Endothelial cell of umbilical vein (primary cell): ENCODE measurements around the gene DNAJC27. TPM values are rescaled to one million over a fixed set of nuclear protein-coding genes. Genes with fewer than 3 reads are reported as not detected.

ENCODE experiments used
- BruUV-seq: library from RNA; stranded (reverse); fragments of 400-500 nt; replicated peaks from 2 replicates; lab custom pipeline; 2021; lab: Mats Ljungman, UMichigan
- CTCF ChIA-PET: fragments of 300-600, 350-600 bp; sonication (Branson Sonifier 250); formaldehyde crosslinking; loops from one replicate; lab custom pipeline; 2021; ENCODE audit warnings: antibody characterized with exemption, inconsistent platforms; lab: Charles Lee
- POLR2A ChIA-PET: fragments of 300-600, 350-600 bp; sonication (Branson Sonifier 250); formaldehyde crosslinking; loops from one replicate; lab custom pipeline; 2021; ENCODE audit warnings: antibody characterized with exemption, inconsistent platforms; lab: Charles Lee
- DNase-seq: peaks from one replicate; pipeline ENCODE4 v3.0.0-alpha.2; 2011; ENCODE audit warnings: low read depth, low spot score
- FAIRE-seq: peaks from 2 replicates; lab custom pipeline; 2011; peaks lifted over from hg19 to GRCh38; lab: Jason Lieb, UNC
- H2AFZ ChIP-seq: 2 replicates; pipeline ENCODE4 v1.6.0; 2012; ENCODE audit warnings: low read depth, low read length, control low read depth, inconsistent platforms
- H3K27ac ChIP-seq: 2 replicates; pipeline ENCODE4 v1.5.1; 2011; ENCODE audit warnings: low read depth, mild to moderate bottlenecking, control low read depth, low read length, moderate library complexity; ENCODE audit not compliant: insufficient read depth
- H3K27me3 ChIP-seq, 2 experiments: 2 replicates each; pipeline versions ENCODE4 v1.6.0 to v1.6.1; 2011; ENCODE audit warnings: low read length in 2 of 2, mixed read lengths in 1 of 2; ENCODE audit not compliant: control insufficient read depth in 2 of 2, insufficient read depth in 2 of 2
- H3K36me3 ChIP-seq, 2 experiments: 2 replicates in 1 of 2; 3 replicates in 1 of 2; pipeline ENCODE4 v1.5.1; 2011; ENCODE audit warnings: low read length in 2 of 2, mild to moderate bottlenecking in 1 of 2, moderate library complexity in 1 of 2; ENCODE audit not compliant: control insufficient read depth in 2 of 2, insufficient read depth in 2 of 2; ENCODE audit errors: extremely low read depth in 1 of 2
- H3K4me1 ChIP-seq: 3 replicates; pipeline ENCODE4 v1.5.1; 2011; ENCODE audit warnings: mild to moderate bottlenecking, low read length; ENCODE audit not compliant: control insufficient read depth, insufficient read depth; ENCODE audit errors: extremely low read depth
- H3K4me2 ChIP-seq: 2 replicates; pipeline ENCODE4 v1.6.1; 2011; ENCODE audit warnings: low read length, control low read depth, mixed read lengths; ENCODE audit not compliant: insufficient read depth
- H3K4me3 ChIP-seq, 3 experiments: fragments of 200-600 bp in 1 of 3; sonication (generic), shearing (Covaris generic) in 1 of 3; replicated peaks in 1 of 3; 2 replicates each; pipeline ENCODE4 v1.5.1; 2011 to 2016; ENCODE audit warnings: control low read depth in 3 of 3, low read length in 3 of 3, mild to moderate bottlenecking in 2 of 3, inconsistent platforms in 1 of 3, low read depth in 1 of 3, moderate library complexity in 1 of 3; ENCODE audit not compliant: insufficient read depth in 1 of 3
- H3K79me2 ChIP-seq: 2 replicates; pipeline ENCODE4 v1.6.0; 2012; ENCODE audit warnings: low read length, inconsistent platforms; ENCODE audit not compliant: control insufficient read depth, insufficient read depth
- H3K9ac ChIP-seq: replicated peaks from 2 replicates; pipeline ENCODE3; 2011; ENCODE audit warnings: low read length, control low read depth; ENCODE audit not compliant: insufficient read depth; ENCODE audit errors: extremely low read depth
- H3K9me1 ChIP-seq: replicated peaks from 3 replicates; pipeline ENCODE4 v1.6.0; 2011; ENCODE audit warnings: mild to moderate bottlenecking, low read length; ENCODE audit not compliant: control insufficient read depth, insufficient read depth; ENCODE audit errors: extremely low read depth
- H3K9me3 ChIP-seq: replicated peaks from 2 replicates; pipeline ENCODE4 v1.5.1; 2012; ENCODE audit warnings: low read length, inconsistent platforms; ENCODE audit not compliant: control insufficient read depth, insufficient read depth
- H4K20me1 ChIP-seq: replicated peaks from 2 replicates; pipeline ENCODE3; 2011; ENCODE audit warnings: mild to moderate bottlenecking, low read length; ENCODE audit not compliant: control insufficient read depth, insufficient read depth; ENCODE audit errors: extremely low read depth
- CTCF ChIP-seq, 2 donors: IDR thresholded peaks; 1 replicate in 1 of 2; 2 replicates in 1 of 2; pipeline ENCODE4 v1.5.1; 2011; ENCODE audit warnings: low read length in 2 of 2, mild to moderate bottlenecking in 2 of 2, moderate library complexity in 2 of 2, control low read depth in 1 of 2, inconsistent platforms in 1 of 2, low read depth in 1 of 2; ENCODE audit not compliant: insufficient read depth in 1 of 2; ENCODE audit errors: extremely low read depth in 1 of 2
- EZH2 ChIP-seq: IDR thresholded peaks from 2 replicates; pipeline ENCODE4 v1.6.1; 2012; ENCODE audit warnings: borderline replicate concordance, low read depth, mild to moderate bottlenecking, moderate library complexity, low read length, inconsistent platforms; ENCODE audit not compliant: severe bottlenecking
- FOS ChIP-seq: IDR thresholded peaks from 2 replicates; pipeline ENCODE4 v1.6.1; 2011; ENCODE audit warnings: mild to moderate bottlenecking, low read length, moderate library complexity, borderline replicate concordance; ENCODE audit not compliant: insufficient read depth
- GATA2 ChIP-seq: IDR thresholded peaks from 2 replicates; pipeline ENCODE4 v1.7.0; 2011; ENCODE audit warnings: low read depth, mild to moderate bottlenecking, moderate library complexity, mixed read lengths, low read length; ENCODE audit not compliant: insufficient read length, insufficient read depth
- JUN ChIP-seq: IDR thresholded peaks from 2 replicates; pipeline ENCODE4 v1.6.1; 2011; ENCODE audit warnings: borderline replicate concordance, low read depth; ENCODE audit not compliant: insufficient read length, insufficient read depth
- MYC ChIP-seq: IDR thresholded peaks from one replicate; pipeline ENCODE4 v1.6.1; 2011; ENCODE audit warnings: mild to moderate bottlenecking, low read depth, low read length
- POLR2A ChIP-seq: IDR thresholded peaks from 2 replicates; pipeline ENCODE4 v1.6.1; 2012; ENCODE audit warnings: low read depth, mild to moderate bottlenecking, control low read depth, low read length
- POLR2AphosphoS5 ChIP-seq: IDR thresholded peaks from 2 replicates; pipeline ENCODE4 v1.6.1; 2012; ENCODE audit warnings: low read depth, mild to moderate bottlenecking, control low read depth, low read length, moderate library complexity; ENCODE audit not compliant: insufficient read depth
- dilution Hi-C: fragments of 300-500 bp; cut with MboI; formaldehyde crosslinking; loops from one replicate; pipeline ENCODE4 v1.15.0; 2019; ENCODE audit warnings: low sequenced_read_pairs; ENCODE audit not compliant: extremely low pct_ligation_motif_present
- intact Hi-C: fragments of 100-400 bp; cut with micrococcal nuclease; formaldehyde crosslinking; loops from one replicate; pipeline ENCODE4 v1.10.0; 2022
- polyA plus RNA-seq, 4 experiments: library from polyadenylated mRNA; depleted of rRNA in 3 of 4; stranded (reverse) in 3 of 4; unstranded in 1 of 4; fragments of >200 nt; gene quantifications; 2 replicates each; pipeline versions ENCODE4 v1.2.1 to v1.2.3, GENCODE V29; 2011 to 2012; ENCODE audit warnings: missing spikeins in 1 of 4
- total RNA-seq: library from RNA; stranded (reverse); gene quantifications from 2 replicates; pipeline ENCODE4 v1.2.3, GENCODE V29; 2021
- TF ChIP-seq, protein P1 (sequence below): IDR thresholded peaks from 2 replicates; pipeline ENCODE4 v1.6.1; 2011; ENCODE audit not compliant: insufficient read depth, insufficient read length

Gene DNAJC27
- total and polyA plus RNA-seq, 2 donors (not counting 3 experiments of a cell fraction or from before 2014, with no cell fraction given), result 1.3 to 3.2 TPM

GRCh38 chr2:24959761-24960160 is 12.0 kb downstream of the DNAJC27 start:
- intact Hi-C loops, result no loop called here
- FAIRE-seq, result no peak
- no peaks in the 10 kb centered on the region for H3K27me3 ChIP-seq
- BruUV-seq, result no TSS peak
- TF ChIP-seq FOS (no peak), EZH2 (no peak), MYC (no peak), GATA2 (no peak), POLR2AphosphoS5 (no peak), JUN (no peak), POLR2A (no peak), CTCF (IDR thresholded peaks at IDR 0.05; ENCODE audit: extremely low read depth in 1 of 2, insufficient read depth in 1 of 2, low read depth in 1 of 2, low read length in 2 of 2) (no peak)
- TF ChIP-seq, protein P1, sequence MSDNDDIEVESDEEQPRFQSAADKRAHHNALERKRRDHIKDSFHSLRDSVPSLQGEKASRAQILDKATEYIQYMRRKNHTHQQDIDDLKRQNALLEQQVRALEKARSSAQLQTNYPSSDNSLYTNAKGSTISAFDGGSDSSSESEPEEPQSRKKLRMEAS, result no peak
- H3K9ac ChIP-seq, result no peak overlapping the region
- dilution Hi-C loops, result no loop called here
- no peak overlapping the region for H3K27ac ChIP-seq
- no peaks in the 10 kb centered on the region for H4K20me1 ChIP-seq
- H3K79me2 ChIP-seq, result no peaks in the 10 kb centered on the region
- DNase-seq, result no peak
- no peaks in the 10 kb centered on the region for H3K9me1 ChIP-seq
- no peaks in the 10 kb centered on the region for H3K9me3 ChIP-seq
- no peak overlapping the region for H3K4me3 ChIP-seq
- no peaks in the 10 kb centered on the region for H3K4me1 ChIP-seq
- POLR2A ChIA-PET, result no interaction called here
- no peak overlapping the region for H2AFZ ChIP-seq
- CTCF ChIA-PET, result interaction anchor here (1.3 kb wide), 1 partner anchor 10 kb away, joined by 3 read pairs; no protein-coding TSS in a partner anchor
- no peak overlapping the region for H3K4me2 ChIP-seq
- H3K36me3 ChIP-seq, result peaks cover 2 to 6% of the 10 kb centered on the region in 2 experiments
